Right renal cortex interstitium (tissue), 3 donors: ENCODE data around the gene HLA-DPB1. TPM values are rescaled to one million over a fixed set of nuclear protein-coding genes. Genes with fewer than 3 reads are reported as not detected.
A peak's percentile ranks its signal among the peaks of the same experiment; 100 is the strongest.

Source experiments
- DNase-seq, 3 donors: peaks; one replicate each; pipeline ENCODE4 v3.0.0-alpha.2; 2013; ENCODE audit warnings: low read depth in 3 of 3, low spot score in 2 of 3
- polyA plus RNA-seq, 3 donors: library from polyadenylated mRNA; unstranded; fragments of 120-200 nt; gene quantifications; one replicate each; pipeline ENCODE4 v1.2.1, GENCODE V29; 2013; ENCODE audit not compliant: insufficient read length in 3 of 3

The HLA-DPB1 gene
- polyA plus RNA-seq, 3 donors, result 17.9 to 27.0 (median 20.0) TPM

DNA sequence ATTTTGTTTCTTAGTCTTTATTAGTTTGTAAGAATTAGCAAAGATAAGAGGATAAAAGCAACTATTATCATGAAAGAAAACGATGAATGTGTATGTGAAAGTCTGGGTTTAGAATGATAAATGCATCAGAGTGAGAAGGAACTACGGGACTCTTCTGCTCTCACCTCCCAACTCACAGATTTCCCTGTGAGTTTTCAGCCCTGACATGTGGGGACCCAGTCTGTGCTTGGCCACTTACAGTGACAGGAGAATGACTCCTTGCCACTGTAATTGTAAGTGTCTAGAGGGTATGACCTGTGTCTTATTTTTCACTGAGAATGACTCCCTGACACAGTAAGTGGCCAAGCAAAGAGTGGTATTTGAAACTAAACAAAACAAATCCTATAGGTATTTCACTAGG lies 4.9 kb upstream of the HLA-DPB1 start:
- DNase-seq, result no peak

DNA sequence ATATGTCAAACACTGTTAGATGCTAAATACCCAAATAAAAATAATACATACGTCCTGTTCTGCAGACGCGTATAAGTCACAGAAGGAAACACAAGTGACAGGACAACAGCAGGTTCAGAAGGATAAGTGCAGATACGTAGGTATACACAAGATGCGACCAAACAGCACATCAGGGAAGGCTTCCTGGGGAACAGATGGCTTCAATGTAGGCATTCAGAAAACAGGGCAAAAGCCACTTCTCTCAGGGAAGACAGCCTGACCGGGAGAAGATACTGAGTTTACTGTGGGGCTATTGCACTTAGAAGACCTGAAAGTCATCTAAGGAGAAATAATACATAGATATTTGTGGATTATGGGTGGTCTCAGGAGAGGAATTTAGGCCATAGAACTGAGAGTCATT lies 4.2 kb upstream of the HLA-DPB1 start:
- DNase-seq, result no peak

DNA sequence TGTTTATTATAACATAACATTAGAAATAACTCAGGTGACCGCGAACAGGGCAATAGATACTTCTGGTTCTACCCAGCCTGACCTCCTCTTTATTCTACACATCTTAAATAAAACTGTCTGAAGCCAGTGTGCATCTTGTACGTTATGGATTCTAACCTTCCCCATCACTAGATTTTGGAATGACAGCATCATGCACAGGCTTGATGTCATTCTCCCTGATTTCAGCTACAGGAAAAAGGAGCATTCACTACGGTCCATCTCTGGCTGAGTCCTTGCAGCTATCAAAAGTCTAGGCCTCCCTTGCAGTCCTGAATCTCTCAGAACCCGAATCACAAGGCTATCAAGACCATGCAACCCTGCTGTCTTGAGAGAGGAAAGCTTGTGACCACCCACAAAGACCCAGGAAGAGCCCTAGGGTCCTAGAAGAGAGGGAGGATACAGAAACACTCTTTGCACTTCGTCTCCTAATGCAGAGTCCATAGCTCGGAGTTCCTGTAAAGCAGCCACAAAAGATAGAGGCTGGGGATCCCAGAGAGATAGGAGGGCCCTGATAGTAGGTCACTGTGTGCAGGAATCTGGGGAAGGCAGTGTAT lies 3.2 kb upstream of the HLA-DPB1 start:
- DNase-seq, result no peak

DNA sequence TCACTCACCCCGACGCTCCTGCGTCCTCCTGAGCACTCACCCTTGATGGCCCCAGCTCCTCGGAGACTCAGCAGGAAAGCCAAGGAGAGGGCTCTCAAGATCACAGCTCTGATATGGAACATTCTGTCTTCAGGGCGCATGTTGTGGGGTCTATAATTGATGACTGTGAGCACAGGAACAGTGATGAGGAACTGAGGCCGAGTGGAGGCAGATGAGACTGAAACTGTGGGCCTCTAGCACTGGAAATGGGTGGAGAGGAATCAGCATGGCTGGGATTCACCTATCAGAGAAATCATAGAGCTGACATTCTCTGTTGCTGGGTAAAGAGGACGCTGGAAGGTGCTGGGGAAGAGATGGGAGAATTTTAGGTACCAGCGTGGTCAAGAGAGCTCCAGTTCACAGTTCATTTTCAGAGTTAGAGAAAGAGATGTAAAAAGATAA lies 2.3 kb upstream of the HLA-DPB1 start, which contains the start of gene HLA-DPA1:
HLA-DPA1 (minus strand) TSS at position 219 of the 441 bp plus-strand sequence.
- no peak for DNase-seq

DNA sequence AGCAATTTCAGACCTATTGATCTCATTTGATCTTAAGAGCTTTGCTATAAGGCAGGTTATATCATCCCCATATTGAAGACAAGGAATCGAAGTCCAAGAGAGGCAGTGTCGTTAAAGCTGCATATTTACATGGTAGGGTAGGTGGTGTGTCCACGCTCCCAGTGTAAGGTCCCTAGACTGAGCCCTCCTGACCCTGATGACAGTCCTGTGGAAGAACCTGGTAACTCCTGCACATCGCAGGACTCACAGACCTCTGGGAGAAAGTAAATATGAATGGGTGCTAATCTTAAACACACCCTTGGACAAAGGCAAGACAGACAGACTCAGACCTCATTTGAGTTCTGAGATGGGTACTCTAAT lies 602 bp upstream of the HLA-DPB1 start:
- no peak for DNase-seq

DNA sequence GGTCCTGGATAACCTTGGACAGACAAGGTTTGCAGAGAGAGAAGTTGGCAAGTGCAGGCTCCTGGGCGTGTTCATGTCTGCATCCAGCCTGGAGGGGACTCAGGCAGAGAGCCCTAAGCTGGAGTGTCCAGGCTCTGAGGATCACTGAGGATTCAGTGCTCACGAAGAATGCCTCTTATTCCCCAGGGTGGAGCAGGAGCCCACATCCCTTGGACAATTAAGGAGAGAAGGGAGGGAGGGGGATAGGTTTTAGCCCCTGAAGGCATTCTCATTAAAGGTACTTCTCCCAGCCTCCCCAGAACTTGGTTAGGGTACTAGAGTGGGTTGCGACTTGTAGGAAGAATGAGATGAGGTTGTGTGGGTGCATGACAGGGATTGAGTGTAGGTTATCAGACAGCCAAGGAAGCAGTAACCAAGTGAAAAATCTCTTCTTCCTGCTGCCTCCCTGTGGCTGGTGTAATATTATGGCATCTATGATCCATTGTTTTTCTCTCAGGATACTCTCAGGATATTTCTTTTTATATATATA lies 680 bp downstream of the HLA-DPB1 start:
- no peak for DNase-seq

DNA sequence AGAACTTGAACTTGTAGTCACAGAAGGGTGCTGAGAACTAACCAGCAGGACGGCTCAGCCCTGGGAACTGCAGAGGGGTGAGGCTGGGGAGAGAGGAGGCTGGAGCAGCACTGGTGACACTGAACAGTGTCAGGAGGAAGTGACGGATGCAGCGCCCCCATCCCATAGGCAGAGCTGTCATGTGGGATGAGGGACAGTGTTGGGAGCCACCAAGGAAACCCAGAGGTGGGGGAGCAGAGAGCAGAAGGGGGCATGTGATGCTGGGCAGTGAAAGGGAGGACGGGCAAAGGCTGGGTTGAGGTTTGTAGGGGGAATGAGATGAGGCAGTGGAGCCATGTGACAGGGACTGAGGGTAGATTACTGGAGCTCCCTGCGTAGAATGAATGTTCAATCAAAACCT lies 2.1 kb downstream of the HLA-DPB1 start:
- DNase-seq, result no peak

DNA sequence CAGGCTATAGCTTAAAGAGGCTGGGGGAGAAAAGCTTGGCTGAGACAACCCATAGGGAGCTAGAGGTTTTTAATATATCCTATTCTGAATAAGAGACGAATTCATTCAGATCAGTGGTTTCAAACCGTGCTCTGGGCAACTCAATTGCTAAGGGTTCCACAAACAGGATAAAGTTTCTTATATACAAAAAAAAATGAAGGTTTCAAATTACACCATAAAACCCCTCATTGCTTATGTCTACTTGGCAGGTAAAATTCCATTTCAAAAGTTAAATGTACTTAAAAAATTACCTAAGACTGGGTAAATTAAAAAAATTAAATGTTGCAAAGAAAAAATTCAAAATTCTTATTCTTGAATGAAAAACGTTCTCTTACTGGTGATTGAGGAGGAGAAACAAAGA lies 2.7 kb downstream of the HLA-DPB1 start:
- no peak for DNase-seq

DNA sequence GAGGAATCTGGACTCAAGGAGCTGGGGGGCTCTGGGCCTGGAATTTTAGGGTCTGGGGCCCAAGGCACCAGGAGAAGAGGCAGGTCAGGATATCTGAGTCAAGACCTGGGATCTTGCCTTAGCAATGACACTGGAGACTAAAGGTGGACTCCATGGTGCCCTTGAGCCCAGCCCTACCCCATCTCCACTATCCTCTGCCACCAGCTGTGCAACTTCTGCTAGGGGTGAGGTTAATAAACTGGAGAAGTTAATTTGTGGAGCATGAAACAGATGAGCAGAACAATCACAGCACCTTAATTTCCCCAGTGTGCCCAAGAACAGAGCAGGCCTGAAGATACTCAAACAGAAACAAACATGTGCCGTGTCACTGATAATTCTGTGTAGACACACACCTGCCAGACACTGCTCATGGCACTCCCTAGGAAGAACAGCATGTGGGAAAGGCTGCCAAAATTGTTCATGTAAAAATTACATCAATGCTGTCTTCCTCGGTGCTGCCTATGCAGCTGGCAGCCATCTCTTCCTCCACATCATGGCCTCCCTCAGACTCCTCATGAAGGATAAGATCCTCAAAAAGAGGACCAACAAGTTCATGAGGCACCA lies 3.2 kb downstream of the HLA-DPB1 start:
- no peak for DNase-seq

DNA sequence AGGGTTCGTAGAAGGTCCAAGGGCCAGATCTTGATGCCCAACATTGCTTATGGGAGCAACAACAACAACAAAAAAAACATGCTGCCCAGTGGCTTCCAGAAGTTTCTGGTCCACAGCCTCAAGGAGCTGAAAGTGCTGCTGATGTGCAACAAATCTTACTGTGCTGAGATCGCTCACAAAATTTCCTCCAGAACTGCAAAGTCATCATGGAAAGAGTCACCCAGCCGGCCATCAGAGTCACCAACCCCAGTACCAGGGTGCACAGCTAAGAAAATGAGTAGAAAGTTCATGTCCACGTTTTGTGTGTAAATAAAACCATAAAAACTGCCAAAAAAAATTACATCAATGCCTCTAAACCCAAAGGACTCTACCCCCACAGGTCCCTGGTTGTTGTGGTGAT lies 3.8 kb downstream of the HLA-DPB1 start:
- DNase-seq, result no peak

DNA sequence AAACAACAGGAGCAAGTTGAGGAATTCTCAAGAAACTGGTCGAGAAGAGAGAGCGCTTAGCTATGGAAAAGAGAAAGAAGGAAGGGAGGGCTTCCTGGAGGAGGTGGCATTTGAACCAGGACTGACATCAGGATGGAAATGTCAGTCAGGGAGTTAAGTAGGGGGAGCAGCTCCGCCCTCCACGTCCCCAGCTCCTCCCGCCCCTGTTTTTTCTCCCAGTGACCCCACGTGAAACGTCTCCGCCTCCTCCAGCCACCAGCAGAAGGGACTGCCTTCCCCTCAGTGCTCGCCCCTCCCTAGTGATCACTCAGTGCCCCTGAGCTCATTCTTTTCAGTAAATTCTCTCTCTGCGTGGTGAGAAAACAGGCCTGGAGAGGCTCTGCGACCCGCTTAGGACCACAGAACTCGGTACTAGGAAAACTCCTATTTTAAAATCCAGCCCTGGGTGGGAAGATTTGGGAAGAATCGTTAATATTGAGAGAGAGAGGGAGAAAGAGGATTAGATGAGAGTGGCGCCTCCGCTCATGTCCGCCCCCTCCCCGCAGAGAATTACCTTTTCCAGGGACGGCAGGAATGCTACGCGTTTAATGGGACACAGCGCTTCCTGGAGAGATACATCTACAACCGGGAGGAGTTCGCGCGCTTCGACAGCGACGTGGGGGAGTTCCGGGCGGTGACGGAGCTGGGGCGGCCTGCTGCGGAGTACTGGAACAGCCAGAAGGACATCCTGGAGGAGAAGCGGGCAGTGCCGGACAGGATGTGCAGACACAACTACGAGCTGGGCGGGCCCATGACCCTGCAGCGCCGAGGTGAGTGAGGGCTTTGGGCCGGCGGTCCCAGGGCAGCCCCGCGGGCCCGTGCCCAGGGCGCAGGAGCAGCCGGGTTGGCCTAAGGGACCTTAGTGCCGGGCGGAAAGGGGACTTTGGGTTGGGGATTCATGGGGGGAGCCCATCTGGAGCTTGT lies 4.6 kb downstream of the HLA-DPB1 start:
- peak; percentile 41 to 54 (median 52) for DNase-seq

DNA sequence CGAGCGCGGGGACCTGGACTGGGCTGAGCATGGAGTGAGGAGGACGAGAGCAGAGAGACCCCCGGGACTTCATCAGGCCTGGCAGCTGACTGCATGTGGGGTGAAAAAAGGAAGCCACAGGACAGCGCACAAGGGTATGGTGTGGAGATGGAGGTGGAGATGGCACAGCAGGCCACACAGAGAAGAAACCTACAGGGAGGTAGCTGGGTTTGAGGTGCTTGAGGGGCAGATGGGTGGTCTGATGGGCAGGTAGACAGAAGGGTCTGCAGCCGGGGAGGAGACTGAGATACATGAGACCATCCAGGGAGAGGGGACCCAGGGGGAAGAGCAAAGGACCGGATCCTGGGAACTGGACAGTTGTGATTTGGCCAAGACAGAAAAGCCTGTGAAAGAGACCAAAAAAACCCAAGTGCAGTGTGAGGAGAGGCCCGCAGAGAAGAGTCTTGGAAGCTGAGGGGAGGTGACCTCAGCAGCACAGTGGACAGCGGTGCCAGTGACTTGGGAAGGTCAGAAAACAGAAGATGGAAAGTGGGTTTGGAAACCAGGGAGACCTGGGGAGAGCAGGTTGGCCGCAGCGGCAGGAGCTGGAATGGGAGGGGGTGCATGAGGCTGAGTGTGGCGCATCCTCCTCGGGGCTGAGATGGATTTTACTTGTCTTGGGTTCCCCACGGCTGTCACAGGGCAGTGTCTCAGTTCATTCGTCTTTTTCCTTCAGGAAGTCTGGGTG lies 5.5 kb downstream of the HLA-DPB1 start:
- no peak for DNase-seq

DNA sequence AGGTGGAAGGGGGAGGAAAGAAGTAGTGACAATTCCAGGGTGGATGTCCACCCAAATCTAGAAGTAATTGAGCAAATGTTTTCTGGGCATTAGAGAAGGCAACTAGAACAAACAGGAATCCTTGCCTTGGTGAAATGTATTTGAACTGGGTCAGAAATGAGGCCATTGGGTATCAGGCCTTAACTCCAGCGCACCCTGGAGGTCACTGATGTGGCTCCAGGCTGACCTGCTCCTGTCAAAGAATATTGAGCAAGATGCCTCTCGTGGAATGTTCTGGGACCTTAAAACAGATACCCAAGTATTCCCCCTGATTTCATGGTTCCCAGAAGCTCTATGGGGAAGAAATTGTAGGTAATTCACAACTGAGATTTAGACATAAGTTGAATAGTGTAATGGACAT lies 6.9 kb downstream of the HLA-DPB1 start:
- DNase-seq, result peak in 2 of 3 donors; percentile 25 to 41

DNA sequence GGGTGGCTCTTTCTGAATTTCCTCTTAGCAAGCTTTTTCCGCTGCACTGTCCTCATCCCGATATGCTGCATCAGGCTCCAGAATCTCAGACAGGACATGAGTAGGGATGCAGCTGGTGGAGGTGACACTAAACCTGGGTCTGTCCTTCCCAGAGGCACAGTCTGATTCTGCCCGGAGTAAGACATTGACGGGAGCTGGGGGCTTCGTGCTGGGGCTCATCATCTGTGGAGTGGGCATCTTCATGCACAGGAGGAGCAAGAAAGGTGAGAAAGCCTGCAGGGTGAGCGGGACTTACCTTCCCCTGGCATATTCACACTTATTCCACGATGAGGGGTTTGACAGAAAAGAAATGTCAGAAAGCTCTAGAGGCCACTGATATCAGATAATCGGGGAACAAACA lies 9.8 kb downstream of the HLA-DPB1 start:
- DNase-seq, result no peak

DNA sequence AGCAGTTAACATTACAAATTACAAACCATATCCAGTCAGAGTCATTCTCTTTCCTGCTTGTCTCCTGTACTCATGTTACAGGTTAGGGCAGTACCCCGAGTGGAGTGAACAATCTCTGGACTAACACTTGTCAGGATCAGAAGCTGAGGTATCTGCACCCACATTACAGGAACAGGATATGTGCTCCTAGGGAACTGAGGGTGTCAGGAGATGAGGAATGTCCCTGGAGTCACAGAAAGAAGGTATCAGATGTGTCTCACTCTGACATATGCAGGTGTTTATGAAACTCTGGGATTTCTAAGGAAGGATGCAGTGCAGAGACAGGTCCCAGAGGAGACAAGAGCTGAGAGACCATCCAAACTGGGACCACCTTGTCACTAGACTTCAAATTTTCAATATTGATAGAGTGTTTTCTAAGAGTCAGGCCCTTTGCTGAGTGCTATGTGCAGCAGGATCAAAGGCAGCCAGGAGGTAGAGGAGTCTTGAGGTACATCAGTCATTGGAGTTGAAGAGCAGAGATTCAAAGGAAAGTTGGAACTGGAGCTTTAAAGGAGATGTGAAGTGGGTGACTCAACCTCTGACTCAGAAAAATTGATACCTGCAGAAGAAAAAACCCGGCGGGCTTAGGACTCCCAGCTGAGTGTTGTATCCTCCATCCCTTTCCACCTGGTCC lies 12.6 kb downstream of the HLA-DPB1 start:
- no peak for DNase-seq

DNA sequence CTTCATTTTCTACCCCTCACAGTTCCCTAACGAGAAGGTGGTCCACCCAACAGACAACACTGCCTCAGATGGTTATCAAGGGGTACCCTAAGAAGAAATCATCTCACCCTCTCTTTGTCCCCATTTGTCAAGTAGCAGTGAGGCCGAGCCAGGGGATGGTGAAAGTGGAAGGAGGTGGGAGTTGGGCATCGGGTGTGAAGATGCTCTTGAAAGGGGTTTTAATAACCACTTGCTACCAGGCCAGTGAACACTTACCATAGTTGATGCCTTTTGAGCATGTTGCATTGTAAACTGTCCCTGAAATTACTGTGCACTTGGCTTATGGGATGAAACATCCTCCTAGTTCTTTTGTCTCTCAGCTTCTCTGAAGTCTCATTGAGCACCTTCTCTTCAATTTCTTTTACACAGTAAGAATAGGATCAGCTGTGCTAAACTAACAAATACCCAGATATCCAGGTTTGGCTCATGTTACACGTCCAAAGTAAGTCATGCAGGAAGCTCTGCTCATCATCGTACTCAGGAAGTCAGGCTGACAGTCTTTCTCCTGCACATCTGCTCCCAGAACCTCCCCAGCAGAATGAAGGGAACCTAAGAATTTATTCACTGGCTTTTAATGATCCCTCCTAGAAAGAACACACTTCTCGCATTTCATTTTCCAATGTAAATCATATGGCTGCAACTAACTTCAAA lies 13.3 kb downstream of the HLA-DPB1 start:
- DNase-seq, result no peak

DNA sequence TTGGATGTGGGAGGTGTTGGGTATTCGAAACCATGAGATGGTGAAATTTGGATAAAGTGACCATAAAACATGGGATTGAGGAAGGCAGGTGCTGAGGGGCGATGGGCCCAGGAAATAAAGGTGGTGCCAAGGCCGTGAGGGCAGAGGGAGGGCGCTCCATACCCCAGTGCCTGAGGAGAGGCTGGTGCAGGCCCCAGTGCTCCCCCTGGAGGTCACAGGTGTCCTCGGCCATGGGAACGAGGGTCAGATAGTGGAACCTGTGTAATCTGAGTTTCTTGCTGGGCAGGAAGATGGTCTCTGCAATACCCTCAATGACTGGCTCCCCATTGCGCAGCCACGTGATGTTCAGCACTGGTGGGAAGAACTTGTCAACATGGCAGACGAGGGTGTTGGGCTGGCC lies 16.2 kb downstream of the HLA-DPB1 start:
- no peak for DNase-seq

DNA sequence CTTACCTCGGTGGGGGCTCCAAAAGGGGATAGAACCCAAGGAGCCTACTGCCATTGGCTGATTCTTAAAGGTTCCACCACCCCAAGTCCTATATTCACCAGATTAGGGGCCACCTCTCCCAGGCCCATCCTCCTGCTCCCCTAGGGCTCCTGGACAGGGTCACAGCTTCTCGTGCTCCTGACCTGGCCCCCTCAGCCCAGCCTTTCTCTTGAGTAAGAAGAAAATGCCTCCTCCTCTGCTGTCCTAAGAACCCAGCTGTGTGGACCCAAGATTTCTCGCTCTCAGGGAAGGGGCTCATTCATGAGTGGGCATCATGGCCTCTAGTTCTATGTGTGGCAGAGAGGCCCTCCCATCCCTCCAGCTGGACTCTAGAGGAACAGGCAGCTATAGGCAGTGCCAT lies 16.6 kb downstream of the HLA-DPB1 start:
- no peak for DNase-seq

DNA sequence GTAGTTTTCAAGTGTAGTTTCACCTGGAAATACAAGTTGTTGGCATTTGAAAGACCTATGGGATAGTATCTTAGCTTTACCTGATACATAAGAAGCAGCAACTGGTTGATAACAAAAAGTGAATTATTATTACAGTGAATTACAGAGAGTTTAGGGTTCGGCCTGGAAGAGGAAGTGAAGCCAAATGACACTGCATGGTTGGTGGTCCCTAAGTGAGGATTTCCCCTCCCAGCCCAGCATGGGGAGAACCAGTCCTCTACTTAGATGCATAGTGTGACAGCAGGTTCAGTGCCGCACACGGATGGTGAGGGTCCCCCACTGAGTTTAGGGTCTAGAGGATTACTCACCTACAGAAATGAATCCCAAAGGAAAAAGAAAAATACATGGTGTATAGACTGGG lies 18.1 kb downstream of the HLA-DPB1 start:
- DNase-seq, result no peak

DNA sequence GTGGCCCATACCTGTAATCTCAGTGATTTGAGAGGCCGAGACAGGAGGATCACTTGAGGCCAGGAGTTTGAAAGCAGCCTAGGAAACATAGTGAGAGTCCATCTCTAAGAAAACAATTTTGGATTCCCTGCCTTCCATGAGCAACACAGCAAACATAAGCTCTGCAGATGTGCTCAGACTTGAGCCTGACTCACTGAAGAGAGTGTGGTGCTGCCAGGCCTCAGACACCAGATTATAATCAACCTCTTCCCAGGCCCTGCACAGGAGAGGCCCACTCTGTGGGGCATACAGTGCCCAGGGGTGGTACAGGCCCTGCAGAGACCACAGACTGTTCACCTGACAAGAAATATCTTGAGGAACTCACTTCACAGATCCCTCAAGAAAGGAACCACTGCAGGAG lies 19.9 kb downstream of the HLA-DPB1 start:
- no peak for DNase-seq
